HG02759 (cell line): ENCODE measurements around the gene CCT6B.
"Not testable (repeated sequence)": the region's sequence is repeated elsewhere in the genome, so short reads cannot be mapped to it uniquely, and the experiment has no call there.

Source experiments
- ATAC-seq: cut with Tn5 transposase; IDR thresholded peaks from one replicate; pipeline ENCODE4 v1.9.1; 2021; ENCODE audit warnings: mild to moderate bottlenecking, moderate library complexity; ENCODE audit not compliant: unreplicated experiment

The CCT6B gene

DNA sequence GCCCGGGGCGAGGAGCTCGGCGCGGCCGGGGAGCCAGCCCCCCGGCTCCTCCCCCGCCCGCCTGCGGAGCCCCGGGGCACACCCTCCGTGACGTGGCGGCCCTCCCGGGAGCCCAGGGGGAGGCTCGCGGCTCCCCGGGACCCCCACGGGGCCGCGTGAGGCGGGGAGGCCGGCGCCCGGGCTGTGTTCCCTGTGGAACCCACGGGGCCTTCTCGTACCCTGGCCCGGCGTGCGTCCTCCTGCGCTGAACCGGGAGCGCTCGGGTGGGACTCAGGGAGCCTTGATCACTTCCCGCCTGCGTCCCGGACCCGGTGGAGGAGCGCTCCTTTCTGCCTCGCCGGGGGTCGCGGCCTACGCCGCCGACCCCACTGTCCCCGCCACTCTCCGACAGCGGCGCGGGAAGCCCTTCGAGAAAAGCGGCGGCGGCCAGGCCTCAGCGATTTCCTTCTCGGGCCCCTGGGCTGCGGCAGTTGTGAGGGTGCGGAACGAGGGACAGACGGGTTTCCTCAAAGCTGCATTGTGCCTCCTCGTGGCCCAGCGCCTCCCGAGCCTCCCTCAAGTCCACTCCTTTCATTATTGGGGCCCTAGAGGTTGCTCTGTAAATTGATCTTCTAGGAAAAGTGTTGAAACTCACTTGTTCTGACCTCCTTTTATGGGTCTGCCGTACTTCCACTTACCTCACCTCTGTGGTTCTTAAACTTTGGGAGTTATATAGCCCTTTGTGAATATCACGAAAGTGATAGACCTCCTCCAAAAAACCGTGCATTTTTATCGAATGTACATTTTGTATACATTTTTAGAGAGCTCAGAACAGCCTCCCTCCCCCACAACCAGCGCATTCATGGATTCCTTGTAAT lies 19.6 kb upstream of the CCT6B start:
- peak; percentile 89 for ATAC-seq

DNA sequence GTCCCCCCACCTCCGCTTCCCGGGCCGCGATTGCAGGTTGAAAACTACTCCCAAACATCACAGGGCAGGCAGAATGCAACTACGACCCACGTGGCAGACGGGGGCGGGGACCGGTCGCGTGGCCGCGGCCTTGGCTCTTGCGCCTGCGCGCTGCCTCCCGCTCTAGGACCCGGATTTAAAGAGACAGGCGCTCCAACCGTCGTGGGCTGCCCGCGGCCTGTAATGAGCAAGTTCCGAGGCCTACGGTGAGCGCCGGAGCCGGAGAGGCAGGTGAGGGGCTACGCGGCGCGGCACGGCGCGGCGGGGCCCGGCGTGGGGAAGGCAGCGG lies 19.1 kb upstream of the CCT6B start, which contains the start of gene LIG3:
TSS of gene LIG3 (plus strand) at position 160 of the 328 bp plus-strand sequence. CDS start 2,494 bp downstream, outside the sequence.
- ATAC-seq = peak; percentile 84

DNA sequence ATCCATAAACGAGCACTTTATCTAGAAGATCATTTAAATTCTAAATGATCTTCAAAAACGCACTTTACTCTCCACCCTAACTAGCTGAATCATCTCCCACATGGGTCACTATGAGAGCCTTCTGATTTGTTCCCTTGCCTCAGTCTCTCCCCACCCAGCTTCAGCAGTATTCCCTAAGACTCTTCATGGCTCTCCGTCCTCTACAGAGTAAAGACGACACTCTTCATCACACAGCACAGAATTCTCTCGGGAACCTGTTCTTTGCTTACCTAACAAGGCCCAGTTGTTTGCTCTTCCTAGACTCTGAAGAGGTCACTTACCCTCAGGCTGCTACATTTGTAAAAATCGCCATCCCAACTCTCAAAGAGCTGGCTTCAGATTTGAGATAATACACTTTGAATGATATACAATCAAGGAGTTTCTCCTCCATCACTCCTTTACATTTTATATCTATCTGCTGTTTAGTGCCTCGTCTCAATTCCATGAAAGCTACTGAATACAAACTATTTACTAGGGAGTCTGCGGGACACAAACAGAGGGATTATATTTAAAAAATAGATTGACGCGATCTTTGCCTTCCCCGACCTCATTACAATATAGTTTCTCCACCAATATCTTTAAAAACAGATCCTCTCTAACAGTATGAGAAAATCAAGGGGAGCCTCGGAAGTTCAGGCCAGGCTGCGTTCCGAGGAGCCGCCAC lies 18.5 kb upstream of the CCT6B start:
- ATAC-seq = no peak

DNA sequence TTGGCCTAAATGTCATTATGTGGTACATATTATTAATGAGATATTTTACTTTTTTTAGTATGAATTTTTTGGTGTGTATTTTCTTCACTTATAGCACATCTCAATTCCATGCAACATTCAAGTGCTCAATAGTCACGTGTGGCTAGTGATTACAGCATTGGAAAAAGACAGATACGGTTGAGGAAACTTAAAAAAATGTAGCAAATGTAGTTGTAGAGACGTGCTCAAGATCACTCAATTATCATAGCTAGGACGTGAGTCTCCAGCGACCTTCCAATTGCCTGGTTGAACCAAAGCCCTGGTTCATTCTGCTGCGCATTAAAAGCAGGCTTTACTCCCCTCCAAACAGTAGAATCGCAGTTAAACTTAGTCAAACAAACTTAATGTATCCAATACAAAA lies 17.9 kb upstream of the CCT6B start:
- no peak for ATAC-seq

DNA sequence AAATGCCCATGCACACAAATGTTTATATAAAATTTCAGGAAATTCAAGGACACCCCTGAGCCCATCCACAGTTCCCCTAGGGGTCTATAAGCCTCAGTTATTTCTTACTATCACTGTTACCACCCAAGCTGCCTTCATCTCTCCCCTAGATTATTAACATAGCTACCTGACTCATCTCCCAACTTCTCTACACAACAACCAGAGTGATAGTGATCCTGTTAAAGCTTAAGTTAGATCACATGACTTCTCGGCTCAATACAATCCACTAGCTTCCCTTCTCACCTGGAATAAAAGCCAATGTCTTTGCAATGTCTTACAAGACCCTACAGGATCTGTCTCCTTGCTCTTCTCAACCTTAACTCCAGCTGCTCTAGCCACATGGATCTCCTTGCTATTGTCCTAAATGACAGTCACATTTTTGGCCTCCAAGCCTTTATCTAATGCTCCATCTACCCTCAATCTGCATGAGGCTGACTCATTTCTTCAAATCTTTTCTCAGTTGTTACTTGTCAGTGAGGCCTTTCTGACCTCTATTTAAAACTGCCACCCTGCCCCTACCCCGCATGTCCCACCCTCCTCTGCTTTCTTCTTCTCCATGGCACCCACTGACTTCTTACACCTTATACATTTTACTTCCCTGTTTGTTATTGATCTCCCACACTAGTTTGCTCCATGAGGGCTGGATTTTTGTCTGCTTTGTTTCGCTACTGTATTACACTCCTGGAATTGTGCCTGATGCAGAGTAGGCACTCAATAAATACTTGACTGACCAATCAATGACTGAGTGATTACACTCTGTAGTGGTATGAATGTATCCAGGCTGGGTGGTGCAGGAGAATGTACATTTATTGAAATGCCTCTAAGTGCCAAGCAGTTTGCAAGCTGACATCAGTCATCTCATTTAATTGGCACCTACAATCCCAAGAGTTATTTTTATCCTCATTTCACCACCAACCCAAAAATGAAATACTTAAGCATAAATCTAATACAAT lies 13.8 kb upstream of the CCT6B start:
- no peak for ATAC-seq

DNA sequence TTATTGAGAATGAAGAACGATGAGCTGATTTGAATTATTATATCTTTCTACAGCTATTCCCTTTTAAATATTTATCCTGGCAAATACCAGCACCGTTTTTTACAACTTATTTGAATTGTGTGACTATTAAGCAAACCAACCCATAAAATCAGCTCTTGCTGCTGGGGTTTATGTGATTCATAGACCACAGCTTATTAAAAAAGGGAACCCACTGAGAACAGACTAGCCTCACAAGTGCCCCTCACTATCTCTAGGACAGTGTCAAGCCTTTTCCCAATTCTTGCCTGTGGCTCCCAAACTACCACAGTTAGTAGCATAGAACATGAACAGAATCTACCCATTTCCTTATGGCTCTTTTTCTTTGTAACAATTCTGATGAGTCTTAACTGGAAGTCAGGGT lies 12.9 kb upstream of the CCT6B start:
- no peak for ATAC-seq

DNA sequence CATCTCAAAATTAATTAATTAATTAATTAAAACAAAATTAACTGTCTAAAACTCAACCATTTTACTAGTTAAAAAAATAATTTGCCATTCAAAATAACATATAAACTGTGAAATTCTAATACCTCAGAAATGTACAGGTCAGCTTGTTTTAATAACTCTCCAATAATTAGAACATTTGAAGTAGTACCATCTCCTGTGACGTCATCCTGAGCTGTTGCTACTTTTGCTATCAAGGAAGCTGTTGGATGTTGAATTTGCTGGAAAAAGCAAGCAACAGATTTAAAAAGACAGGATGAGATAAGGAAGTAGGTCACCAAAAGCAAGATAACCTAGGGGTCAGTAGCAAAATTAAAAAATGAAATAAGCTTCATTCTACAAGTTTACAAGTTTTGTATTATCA lies 2.8 kb downstream of the CCT6B start:
- no peak for ATAC-seq

DNA sequence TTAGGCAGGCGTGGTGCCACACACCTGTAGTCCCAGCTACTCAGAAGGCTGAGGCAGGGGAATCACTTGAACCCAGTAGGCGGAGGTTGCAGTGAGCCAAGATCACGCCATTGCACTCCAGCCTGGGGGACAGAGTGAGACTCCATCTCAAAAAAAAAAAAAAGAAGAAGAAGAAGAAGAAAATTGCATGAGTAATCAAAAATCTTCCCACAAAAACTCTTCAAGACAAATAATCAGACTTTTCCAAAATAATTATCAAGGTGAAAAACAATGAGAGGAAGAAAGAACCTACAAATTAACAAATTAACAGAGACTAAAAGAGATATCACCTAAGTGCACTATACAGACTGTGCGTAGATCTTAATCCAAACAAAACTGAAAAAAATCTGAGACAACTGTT lies 10.5 kb downstream of the CCT6B start:
- not testable (repeated sequence) for ATAC-seq

DNA sequence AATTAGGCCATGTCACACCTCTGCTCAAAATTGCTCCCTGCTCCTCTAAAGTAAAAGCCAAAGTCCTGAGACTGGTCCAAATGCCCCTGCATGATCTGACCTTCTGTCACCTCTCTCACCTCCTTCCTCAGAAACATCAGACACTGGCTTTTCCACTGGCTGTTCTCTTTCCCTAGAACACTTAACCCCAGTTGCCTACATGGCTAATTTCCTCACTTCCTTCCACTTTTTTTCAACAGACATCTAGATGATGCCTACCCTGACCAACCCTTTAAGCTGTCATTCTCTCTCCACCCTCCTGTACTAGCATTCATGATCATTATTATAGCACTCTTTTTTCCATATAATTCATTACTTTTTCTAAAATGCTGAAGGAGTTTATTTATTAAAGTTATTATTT lies 31.0 kb downstream of the CCT6B start:
- no peak for ATAC-seq

DNA sequence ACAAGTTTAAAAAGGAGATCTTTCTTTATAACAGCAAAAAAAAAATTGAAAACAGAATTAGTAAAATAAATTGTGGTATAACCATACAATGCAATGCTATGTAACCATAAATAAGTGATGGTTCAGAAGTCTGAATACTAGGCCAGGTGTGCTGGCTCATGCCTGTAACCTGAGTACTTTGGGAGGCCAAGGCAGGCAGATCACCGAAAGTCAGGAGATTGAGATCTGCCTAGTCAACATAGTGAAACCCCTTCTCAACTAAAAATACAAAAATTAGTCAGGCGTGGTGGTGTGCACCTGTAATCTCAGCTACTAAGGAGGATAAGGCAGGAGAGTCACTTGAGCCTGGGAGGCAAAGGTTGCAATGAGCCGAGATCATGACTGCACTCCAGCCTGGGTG lies 34.6 kb downstream of the CCT6B start:
- ATAC-seq = no peak

DNA sequence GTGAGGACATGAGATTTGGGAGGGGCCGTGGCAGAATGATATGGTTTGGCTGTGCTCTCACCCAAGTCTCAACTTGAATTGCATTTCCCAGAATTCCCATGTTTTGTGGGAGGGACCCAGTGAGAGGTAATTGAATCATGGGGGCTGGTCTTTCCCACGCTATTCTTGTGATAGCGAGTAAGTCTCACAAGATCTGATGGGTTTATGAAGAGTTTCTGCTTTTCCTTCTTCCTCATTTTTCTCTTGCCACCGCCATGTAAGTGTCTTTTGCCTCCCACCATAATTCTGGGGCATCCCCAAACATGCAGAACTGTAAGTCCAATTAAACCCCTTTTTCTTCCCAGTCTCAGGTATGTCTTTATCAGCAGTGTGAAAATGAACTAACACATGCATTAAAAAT lies 40.6 kb downstream of the CCT6B start:
- ATAC-seq = no peak

DNA sequence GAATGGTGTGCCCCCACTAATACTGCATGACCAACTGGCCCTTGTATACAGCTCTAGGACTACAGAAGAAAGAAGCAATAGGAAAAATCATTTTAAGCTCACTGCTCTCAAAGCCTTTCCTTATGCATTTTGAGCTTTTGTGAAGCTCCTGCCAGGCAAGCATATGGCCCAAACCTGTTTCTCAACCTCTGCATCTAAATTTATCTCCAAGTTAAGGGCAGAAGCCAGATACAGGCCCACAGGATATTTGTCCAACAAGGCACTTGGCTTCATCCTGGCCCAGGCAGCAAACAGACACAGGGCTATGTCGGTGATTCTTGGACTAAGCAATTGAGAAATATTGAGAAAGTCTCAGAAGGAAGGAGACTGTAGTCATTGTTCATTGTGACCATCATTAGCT lies 43.9 kb downstream of the CCT6B start:
- no peak for ATAC-seq

DNA sequence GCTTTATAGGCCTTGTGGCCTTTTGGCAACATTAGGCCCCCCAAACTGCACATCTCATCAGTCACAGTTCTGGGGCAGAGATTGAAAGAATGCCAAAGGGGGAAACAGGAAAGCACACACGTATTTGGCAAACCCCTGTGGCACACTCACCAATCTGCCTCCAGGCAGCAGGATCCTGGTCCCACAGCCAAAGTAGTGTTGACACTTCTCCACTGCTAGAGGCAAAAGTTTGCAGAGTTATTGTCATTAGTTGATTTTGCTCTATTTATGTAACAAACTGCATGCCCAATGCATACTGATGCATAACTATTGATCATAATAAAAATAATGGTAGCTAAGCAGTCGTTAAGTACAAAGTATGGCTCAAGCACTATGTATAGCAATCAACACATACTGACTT lies 45.1 kb downstream of the CCT6B start:
- ATAC-seq = no peak

DNA sequence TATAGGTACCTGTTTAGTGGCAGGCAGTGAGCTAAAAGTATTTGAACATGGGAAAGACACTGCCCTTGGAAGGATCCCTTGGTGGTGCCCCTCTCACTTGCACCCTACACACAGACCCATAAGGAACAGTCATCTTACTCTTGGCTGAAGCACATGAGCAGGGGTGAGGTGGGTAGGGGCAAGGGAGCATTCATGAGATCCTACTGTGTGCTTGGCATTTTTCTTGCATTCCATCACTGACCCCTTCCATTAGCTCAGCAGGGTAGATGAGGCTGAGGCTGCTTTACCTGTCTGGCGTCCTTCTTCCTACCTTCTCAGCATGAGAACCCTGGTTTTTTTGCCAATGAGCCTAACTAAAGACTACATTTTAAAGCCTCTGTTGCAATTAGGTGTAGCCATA lies 48.3 kb downstream of the CCT6B start:
- no peak for ATAC-seq

DNA sequence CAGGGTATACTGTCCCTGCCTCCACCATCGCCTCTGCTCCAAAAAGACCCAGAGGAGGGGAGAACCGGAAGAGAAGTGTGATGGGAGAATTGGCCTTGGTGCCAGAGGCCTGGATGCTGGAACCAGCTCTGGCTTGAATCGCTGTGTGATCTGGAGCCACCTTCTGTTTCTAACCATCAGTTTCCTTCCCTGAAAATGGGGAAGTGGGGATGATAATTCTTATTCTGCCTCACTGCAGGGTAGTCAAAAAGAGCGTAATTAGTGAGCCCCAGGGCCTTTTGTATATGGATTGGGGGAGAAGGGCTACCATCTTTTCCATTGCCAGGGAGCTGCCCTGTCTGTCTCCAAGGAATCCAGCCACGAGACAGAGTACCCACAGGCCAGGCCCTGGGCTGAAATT lies 52.2 kb downstream of the CCT6B start:
- ATAC-seq = no peak

DNA sequence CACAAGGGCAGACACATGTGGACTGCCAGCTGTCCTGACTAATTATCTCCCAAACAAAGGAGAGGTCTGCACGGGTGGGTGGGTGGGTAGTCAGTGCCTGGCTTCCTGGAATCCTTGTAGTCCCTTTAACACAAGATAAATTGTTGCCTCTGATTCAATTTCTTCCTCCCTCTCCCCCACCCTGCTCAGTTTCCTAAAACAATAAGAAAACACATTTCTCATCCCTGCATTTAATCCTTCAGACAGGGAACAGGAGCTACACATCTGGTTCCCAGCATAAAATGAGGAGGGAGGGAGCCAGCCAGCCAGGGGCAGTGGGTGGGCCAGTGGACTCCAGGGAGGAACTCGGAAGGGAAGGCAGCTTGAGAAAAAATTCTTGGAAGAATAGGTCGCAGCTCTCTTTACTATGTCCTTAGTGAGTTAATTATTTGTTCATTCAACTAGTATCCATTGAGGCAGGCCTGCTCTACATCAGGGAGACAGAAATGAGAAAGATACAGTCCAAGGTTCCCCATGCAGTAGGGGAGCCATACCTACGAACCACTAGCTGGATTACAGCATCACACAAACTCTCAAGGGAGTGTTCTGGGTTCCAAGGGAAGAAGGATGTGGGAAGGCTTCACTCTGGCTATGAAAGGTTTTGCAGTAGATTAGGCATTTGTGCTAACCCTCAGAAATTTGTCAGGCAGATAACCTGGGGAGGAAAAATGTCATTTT lies 58.3 kb downstream of the CCT6B start:
- ATAC-seq = no peak

DNA sequence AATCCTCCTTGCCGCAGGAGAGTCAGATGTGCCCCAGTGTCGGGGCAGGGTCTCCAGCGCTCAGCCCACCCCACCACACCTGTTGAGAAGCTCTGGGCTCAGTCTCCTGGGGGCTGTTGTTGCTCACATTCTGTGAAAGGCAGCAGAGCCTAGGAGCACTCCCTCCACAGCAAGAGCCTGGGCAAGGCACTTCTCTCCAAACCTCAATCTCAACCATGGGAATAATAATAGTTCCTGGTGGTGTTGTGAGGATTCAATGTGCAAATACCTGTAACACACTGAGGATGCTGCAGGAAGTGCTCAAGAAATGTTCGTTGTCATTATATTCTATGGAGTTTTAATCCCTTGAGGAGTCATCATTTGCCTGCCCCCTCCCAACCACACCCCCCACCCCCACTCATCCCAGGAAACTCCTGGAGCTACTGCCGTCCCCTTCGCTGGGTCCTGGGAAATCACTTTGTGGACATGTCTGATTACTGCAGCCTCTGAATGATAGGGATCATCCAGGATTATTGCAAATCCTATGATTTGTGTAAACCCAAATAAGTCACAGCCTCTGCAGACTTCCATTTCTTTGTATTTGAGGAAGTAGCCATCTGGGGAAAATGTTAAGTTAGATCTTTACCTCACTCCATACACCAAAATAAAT lies 61.5 kb downstream of the CCT6B start:
- no peak for ATAC-seq

DNA sequence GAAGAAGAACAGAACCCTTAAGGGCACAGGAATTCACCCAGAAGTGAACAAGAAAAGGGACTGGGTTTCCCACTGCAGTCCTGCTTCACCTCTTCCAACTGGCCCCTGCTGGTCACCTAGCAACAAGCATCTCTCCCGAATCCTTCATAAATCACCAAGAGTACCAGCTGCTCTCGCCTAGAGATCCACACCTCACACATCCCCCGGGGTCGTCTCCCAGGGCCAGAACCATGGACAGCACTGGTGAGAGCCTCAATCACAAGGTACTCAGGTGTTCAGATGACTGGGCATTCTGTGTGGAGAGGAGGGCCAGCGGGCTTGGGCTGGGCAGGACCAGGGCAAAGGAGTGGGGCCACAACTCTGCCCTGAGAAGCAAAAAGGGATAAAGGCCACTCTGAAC lies 65.9 kb downstream of the CCT6B start:
- no peak for ATAC-seq

DNA sequence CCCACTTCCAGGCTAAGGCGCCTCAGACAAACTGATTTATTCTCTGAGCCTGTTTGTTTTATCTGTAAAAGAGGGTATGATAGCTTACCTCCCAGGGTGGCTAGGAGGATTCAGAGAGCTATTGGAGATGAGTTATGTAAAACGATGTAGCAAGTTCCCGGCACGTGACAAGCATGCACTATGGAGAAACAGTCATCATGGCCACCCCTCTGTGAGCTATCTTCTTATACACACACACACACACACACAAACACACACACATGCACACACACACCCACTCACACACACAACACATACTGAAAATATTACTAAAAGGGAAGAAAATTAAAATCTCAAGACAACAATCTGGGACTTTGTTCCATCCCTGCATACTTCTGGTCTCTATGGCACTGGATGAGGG lies 66.3 kb downstream of the CCT6B start:
- ATAC-seq = no peak
